ENCODE data around the gene ROR1. TPM values are rescaled to one million over a fixed set of nuclear protein-coding genes. Genes with fewer than 3 reads are reported as not detected.

The ROR1 gene
- total and polyA plus RNA-seq, 2 donors (not counting 3 experiments of a cell fraction or from before 2014, with no cell fraction given): 2.6 to 3.5 TPM

GRCh38 chr1:64062941-64063581 is 289.2 kb downstream of the ROR1 start:
- dilution Hi-C loops (cut with MboI; ENCODE audit: extremely low pct_ligation_motif_present, low sequenced_read_pairs) (no loop called here), intact Hi-C loops (cut with micrococcal nuclease) (no loop called here)
- ChIA-PET CTCF (no interaction called here), POLR2A (no interaction called here)
- Histone ChIP-seq H3K9me3 (replicated peaks; ENCODE audit: control insufficient read depth, insufficient read depth, low read length) (no peaks in the 10 kb centered on the region), H3K9me1 (replicated peaks; ENCODE audit: control insufficient read depth, extremely low read depth, insufficient read depth, low read length) (no peaks in the 10 kb centered on the region), H3K4me2 (ENCODE audit: insufficient read depth, low read length) (no peak overlapping the region), H3K79me2 (ENCODE audit: control insufficient read depth, insufficient read depth, low read length) (no peaks in the 10 kb centered on the region), H3K27me3 (ENCODE audit: control insufficient read depth in 2 of 2, insufficient read depth in 2 of 2, low read length in 2 of 2) (no peaks in the 10 kb centered on the region), H4K20me1 (replicated peaks; ENCODE audit: control insufficient read depth, extremely low read depth, insufficient read depth, low read length) (no peaks in the 10 kb centered on the region), H3K4me3 (replicated peaks in 1 of 3; ENCODE audit: insufficient read depth in 1 of 3, low read depth in 1 of 3, low read length in 3 of 3) (no peak overlapping the region), H3K9ac (replicated peaks; ENCODE audit: extremely low read depth, insufficient read depth, low read length) (no peak overlapping the region), H3K36me3 (ENCODE audit: control insufficient read depth in 2 of 2, extremely low read depth in 1 of 2, insufficient read depth in 2 of 2, low read length in 2 of 2) (no peaks in the 10 kb centered on the region), H3K27ac (ENCODE audit: insufficient read depth, low read depth, low read length) (no peak overlapping the region), H2AFZ (ENCODE audit: low read depth, low read length) (no peak overlapping the region), H3K4me1 (ENCODE audit: control insufficient read depth, extremely low read depth, insufficient read depth, low read length) (peaks cover 3% of the 10 kb centered on the region)
- no peak for FAIRE-seq
- DNase-seq (ENCODE audit: low read depth, low spot score): no peak
- TF ChIP-seq POLR2AphosphoS5 (IDR thresholded peaks at IDR 0.05; ENCODE audit: insufficient read depth, low read depth, low read length) (no peak), FOS (IDR thresholded peaks at IDR 0.05; ENCODE audit: borderline replicate concordance, insufficient read depth, low read length) (peak; percentile 7)
- BruUV-seq (replicated peaks): no TSS peak

- TF ChIP-seq POLR2A (IDR thresholded peaks at IDR 0.05; ENCODE audit: low read depth, low read length): no peak
- TF ChIP-seq EZH2 (IDR thresholded peaks at IDR 0.05; ENCODE audit: borderline replicate concordance, low read depth, low read length, severe bottlenecking): no peak
- no peak for TF ChIP-seq FOS (IDR thresholded peaks at IDR 0.05; ENCODE audit: borderline replicate concordance, insufficient read depth, low read length)
- TF ChIP-seq MAX (IDR thresholded peaks at IDR 0.05; ENCODE audit: insufficient read depth, insufficient read length): no peak
- no peak for TF ChIP-seq GATA2 (IDR thresholded peaks at IDR 0.05; ENCODE audit: insufficient read depth, insufficient read length, low read depth, low read length)
- no peak for TF ChIP-seq MYC (IDR thresholded peaks at IDR 0.05; ENCODE audit: low read depth, low read length)
- no peak for TF ChIP-seq POLR2AphosphoS5 (IDR thresholded peaks at IDR 0.05; ENCODE audit: insufficient read depth, low read depth, low read length)
- TF ChIP-seq JUN (IDR thresholded peaks at IDR 0.05; ENCODE audit: borderline replicate concordance, insufficient read depth, insufficient read length, low read depth): no peak
- TF ChIP-seq CTCF (IDR thresholded peaks at IDR 0.05; ENCODE audit: extremely low read depth in 1 of 2, insufficient read depth in 1 of 2, low read depth in 1 of 2, low read length in 2 of 2): no peak
- POLR2A ChIA-PET: no interaction called here
- H3K4me1 ChIP-seq (ENCODE audit: control insufficient read depth, extremely low read depth, insufficient read depth, low read length): peaks cover 3% of the 10 kb centered on the region
- no peak overlapping the region for H2AFZ ChIP-seq (ENCODE audit: low read depth, low read length)
- no peaks in the 10 kb centered on the region for H4K20me1 ChIP-seq (replicated peaks; ENCODE audit: control insufficient read depth, extremely low read depth, insufficient read depth, low read length)
- no peaks in the 10 kb centered on the region for H3K36me3 ChIP-seq (ENCODE audit: control insufficient read depth in 2 of 2, extremely low read depth in 1 of 2, insufficient read depth in 2 of 2, low read length in 2 of 2)
- H3K4me3 ChIP-seq (replicated peaks in 1 of 3; ENCODE audit: insufficient read depth in 1 of 3, low read depth in 1 of 3, low read length in 3 of 3): no peak overlapping the region
- FAIRE-seq (no peak), DNase-seq (ENCODE audit: low read depth, low spot score) (no peak)
- H3K4me2 ChIP-seq (ENCODE audit: insufficient read depth, low read length): no peak overlapping the region
- CTCF ChIA-PET: no interaction called here
- H3K79me2 ChIP-seq (ENCODE audit: control insufficient read depth, insufficient read depth, low read length): no peaks in the 10 kb centered on the region
- dilution Hi-C loops (cut with MboI; ENCODE audit: extremely low pct_ligation_motif_present, low sequenced_read_pairs): no loop called here
- H3K27me3 ChIP-seq (ENCODE audit: control insufficient read depth in 2 of 2, insufficient read depth in 2 of 2, low read length in 2 of 2): no peaks in the 10 kb centered on the region
- no TSS peak for BruUV-seq (replicated peaks)
- no peak overlapping the region for H3K27ac ChIP-seq (ENCODE audit: insufficient read depth, low read depth, low read length)
- no peaks in the 10 kb centered on the region for H3K9me1 ChIP-seq (replicated peaks; ENCODE audit: control insufficient read depth, extremely low read depth, insufficient read depth, low read length)
- H3K9me3 ChIP-seq (replicated peaks; ENCODE audit: control insufficient read depth, insufficient read depth, low read length): no peaks in the 10 kb centered on the region
- intact Hi-C loops (cut with micrococcal nuclease): no loop called here
- no peak overlapping the region for H3K9ac ChIP-seq (replicated peaks; ENCODE audit: extremely low read depth, insufficient read depth, low read length)
These were observed 291.8 kb downstream of the ROR1 start for GRCh38 chr1:64065571-64065970.

All from endothelial cell of umbilical vein (primary cell).